GM12878 (cell line): ENCODE data around the gene MRPS21. TPM values are rescaled to one million over a fixed set of nuclear protein-coding genes. Genes with fewer than 3 reads are reported as not detected.
A peak's percentile ranks its signal among the peaks of the same experiment; 100 is the strongest.

ENCODE experiments used
- ATAC-seq: fragments of 200-7000 bp; cut with Tn5 transposase; 3 replicates; pipeline ENCODE4 v1.9.1; 2020; ENCODE audit warnings: mild to moderate bottlenecking, moderate library complexity
- BruUV-seq: library from RNA; stranded (reverse); fragments of 400-500 nt; replicated peaks from 2 replicates; lab custom pipeline; 2021; lab: Mats Ljungman, UMichigan
- CTCF ChIA-PET: fragments of 300-600 bp; sonication (Branson Sonifier 250); formaldehyde crosslinking; extraction: SDS; loops from one replicate; lab custom pipeline; 2021; ENCODE audit warnings: inconsistent platforms; lab: Yijun Ruan, JAX
- POLR2A ChIA-PET: fragments of 350-600 bp; formaldehyde crosslinking; extraction: SDS; loops from one replicate; lab custom pipeline; 2021; ENCODE audit warnings: inconsistent platforms; lab: Charles Lee
- RAD21 ChIA-PET: fragments of 300-600 bp; sonication (Branson Sonifier 250); formaldehyde crosslinking; loops from one replicate; lab custom pipeline; 2023; ENCODE audit warnings: antibody characterized with exemption; ENCODE audit not compliant: unreplicated experiment; lab: Charles Lee
- SMC1A ChIA-PET: fragments of 300-600 bp; sonication (Branson Sonifier 250); formaldehyde crosslinking; loops from one replicate; lab custom pipeline; 2023; ENCODE audit not compliant: unreplicated experiment, uncharacterized antibody; lab: Charles Lee
- DNase-seq: peaks from one replicate; pipeline ENCODE4 v3.0.0-alpha.2; 2011; ENCODE audit warnings: low read depth, low spot score
- FAIRE-seq: peaks from 3 replicates; lab custom pipeline; 2011; peaks lifted over from hg19 to GRCh38; lab: Jason Lieb, UNC
- H2AFZ ChIP-seq: 2 replicates; pipeline ENCODE4 v1.6.0; 2011; ENCODE audit warnings: low read depth, low read length, control low read depth; ENCODE audit not compliant: control insufficient read depth
- H3K27ac ChIP-seq: 2 replicates; pipeline ENCODE4 v1.5.1; 2011; ENCODE audit warnings: control low read depth; ENCODE audit not compliant: control insufficient read depth, insufficient read depth
- H3K27me3 ChIP-seq, 2 experiments: replicated peaks in 1 of 2; 2 replicates each; pipeline versions ENCODE4 v1.6.0 to v1.6.1; 2011; ENCODE audit warnings: low read length in 1 of 2; ENCODE audit not compliant: control insufficient read depth in 2 of 2, insufficient read depth in 2 of 2
- H3K36me3 ChIP-seq, 2 experiments: 2 replicates each; pipeline ENCODE4 v1.5.1; 2011; ENCODE audit warnings: low read length in 1 of 2; ENCODE audit not compliant: control insufficient read depth in 2 of 2, insufficient read depth in 2 of 2
- H3K4me1 ChIP-seq: 2 replicates; pipeline ENCODE4 v1.6.1; 2011; ENCODE audit warnings: mild to moderate bottlenecking, low read length, moderate library complexity, mixed read lengths; ENCODE audit not compliant: control insufficient read depth, insufficient read depth
- H3K4me2 ChIP-seq: 2 replicates; pipeline ENCODE4 v1.6.0; 2011; ENCODE audit warnings: control low read depth; ENCODE audit not compliant: control insufficient read depth, insufficient read depth
- H3K4me3 ChIP-seq: fragments of 200-600 bp; sonication (generic); 2 replicates; pipeline ENCODE4 v1.5.1; 2016
- H3K79me2 ChIP-seq: 2 replicates; pipeline ENCODE4 v1.6.0; 2011; ENCODE audit warnings: low read length; ENCODE audit not compliant: control insufficient read depth, insufficient read depth
- H3K9ac ChIP-seq: 2 replicates; pipeline ENCODE4 v1.8.0; 2011; ENCODE audit warnings: low read length, control low read depth, mixed read lengths; ENCODE audit not compliant: control insufficient read depth, insufficient read depth
- H3K9me3 ChIP-seq: replicated peaks from 3 replicates; pipeline ENCODE4 v1.5.1; 2011; ENCODE audit warnings: mild to moderate bottlenecking, low read length; ENCODE audit not compliant: control insufficient read depth, insufficient read depth
- H4K20me1 ChIP-seq: 2 replicates; pipeline ENCODE4 v1.6.0; 2011; ENCODE audit not compliant: control insufficient read depth, insufficient read depth
- FOXK2 ChIP-seq: fragments of 450-650 bp; IDR thresholded peaks from 2 replicates; pipeline ENCODE4 v1.6.1; 2017; ENCODE audit warnings: mild to moderate bottlenecking, moderate library complexity
- KAT2A ChIP-seq: conservative IDR thresholded peaks from 2 replicates; pipeline ENCODE4 v1.6.1; 2011; ENCODE audit warnings: low read depth, low read length; ENCODE audit not compliant: control insufficient read depth
- RAD21 ChIP-seq: IDR thresholded peaks from 2 replicates; pipeline ENCODE4 v1.6.1; 2011; ENCODE audit warnings: mild to moderate bottlenecking, low read depth, low read length, moderate library complexity; ENCODE audit not compliant: insufficient read depth
- RELA ChIP-seq: fragments of 450-650 bp; IDR thresholded peaks from 2 replicates; pipeline ENCODE4 v1.8.0; 2014; ENCODE audit warnings: borderline replicate concordance; ENCODE audit not compliant: partially characterized antibody
- SP1 ChIP-seq: IDR thresholded peaks from one replicate; pipeline ENCODE4 v1.6.1; 2011; ENCODE audit warnings: low read depth, low read length
- YBX1 ChIP-seq: fragments of 450-650 bp; IDR thresholded peaks from 2 replicates; pipeline ENCODE4 v1.6.1; 2016; ENCODE audit warnings: antibody characterized with exemption
- ZNF207 ChIP-seq: fragments of 450-650 bp; IDR thresholded peaks from 2 replicates; pipeline ENCODE4 v1.6.1; 2014; ENCODE audit warnings: antibody characterized with exemption, mild to moderate bottlenecking, borderline replicate concordance
- ZNF274 ChIP-seq: IDR thresholded peaks from one replicate; pipeline ENCODE4 v1.8.0; 2011; ENCODE audit not compliant: insufficient read length, insufficient read depth
- WGBS: methylation state at CpG from one replicate; pipeline ENCODE4 v1.1.6; 2016; ENCODE audit warnings: low lambda C conversion rate; ENCODE audit not compliant: insufficient replicate concordance, insufficient coverage; ENCODE audit errors: missing lambda C conversion rate; 5-methylcytosine and 5-hydroxymethylcytosine counted together
- in situ Hi-C: fragments of 300-500 bp; cut with MboI; formaldehyde crosslinking; loops from 9 replicates; pipeline ENCODE4 v1.14.3; 2018; ENCODE audit warnings: mixed read lengths
- intact Hi-C: fragments of 100-400 bp; cut with micrococcal nuclease; formaldehyde crosslinking; loops from one replicate; pipeline ENCODE4 v1.14.2; 2022; ENCODE audit not compliant: unreplicated experiment
- polyA plus RNA-seq, 11 experiments: library from polyadenylated mRNA; depleted of rRNA in 4 of 11; unstranded in 6 of 11; stranded (reverse) in 5 of 11; fragments of >200 nt; fragmentation: Nextera tagmentation in 4 of 11; fragmentation: Illumina TruSeq in 1 of 11; extraction: Ambion mirVana in 4 of 11; extraction: Trizol in 1 of 11; gene quantifications; 1 replicate in 1 of 11; 2 replicates in 10 of 11; pipeline versions ENCODE4 v1.2.1 to v1.2.3, GENCODE V29; 2011 to 2016; ENCODE audit warnings: inconsistent platforms in 2 of 11, missing spikeins in 2 of 11, low read depth in 1 of 11
- total RNA-seq, 4 experiments: library from RNA; depleted of rRNA in 3 of 4; stranded (reverse); fragments of >200 nt in 3 of 4; fragmentation: Illumina TruSeq in 1 of 4; extraction: Trizol in 1 of 4; gene quantifications; 2 replicates each; pipeline versions ENCODE4 v1.2.1 to v1.2.3, GENCODE V29; 2013 to 2021
- TF ChIP-seq, protein P1 (sequence below): fragments of 150-350 bp; IDR thresholded peaks from 2 replicates; pipeline ENCODE4 v1.6.1; 2016; ENCODE audit warnings: low read depth, low read length
- TF ChIP-seq, protein P2 (sequence below): fragments of 450-650 bp; IDR thresholded peaks from 2 replicates; pipeline ENCODE4 v1.6.1; 2017; ENCODE audit warnings: borderline replicate concordance

Gene MRPS21
- total and polyA plus RNA-seq, 10 of the 15 experiments (the other 5 are each of a cell fraction or from before 2014, with no cell fraction given) = 69.4 to 275 (median 103) TPM

- TF ChIP-seq, protein P1, sequence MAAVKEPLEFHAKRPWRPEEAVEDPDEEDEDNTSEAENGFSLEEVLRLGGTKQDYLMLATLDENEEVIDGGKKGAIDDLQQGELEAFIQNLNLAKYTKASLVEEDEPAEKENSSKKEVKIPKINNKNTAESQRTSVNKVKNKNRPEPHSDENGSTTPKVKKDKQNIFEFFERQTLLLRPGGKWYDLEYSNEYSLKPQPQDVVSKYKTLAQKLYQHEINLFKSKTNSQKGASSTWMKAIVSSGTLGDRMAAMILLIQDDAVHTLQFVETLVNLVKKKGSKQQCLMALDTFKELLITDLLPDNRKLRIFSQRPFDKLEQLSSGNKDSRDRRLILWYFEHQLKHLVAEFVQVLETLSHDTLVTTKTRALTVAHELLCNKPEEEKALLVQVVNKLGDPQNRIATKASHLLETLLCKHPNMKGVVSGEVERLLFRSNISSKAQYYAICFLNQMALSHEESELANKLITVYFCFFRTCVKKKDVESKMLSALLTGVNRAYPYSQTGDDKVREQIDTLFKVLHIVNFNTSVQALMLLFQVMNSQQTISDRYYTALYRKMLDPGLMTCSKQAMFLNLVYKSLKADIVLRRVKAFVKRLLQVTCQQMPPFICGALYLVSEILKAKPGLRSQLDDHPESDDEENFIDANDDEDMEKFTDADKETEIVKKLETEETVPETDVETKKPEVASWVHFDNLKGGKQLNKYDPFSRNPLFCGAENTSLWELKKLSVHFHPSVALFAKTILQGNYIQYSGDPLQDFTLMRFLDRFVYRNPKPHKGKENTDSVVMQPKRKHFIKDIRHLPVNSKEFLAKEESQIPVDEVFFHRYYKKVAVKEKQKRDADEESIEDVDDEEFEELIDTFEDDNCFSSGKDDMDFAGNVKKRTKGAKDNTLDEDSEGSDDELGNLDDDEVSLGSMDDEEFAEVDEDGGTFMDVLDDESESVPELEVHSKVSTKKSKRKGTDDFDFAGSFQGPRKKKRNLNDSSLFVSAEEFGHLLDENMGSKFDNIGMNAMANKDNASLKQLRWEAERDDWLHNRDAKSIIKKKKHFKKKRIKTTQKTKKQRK = no peak
- no peak for TF ChIP-seq ZNF207
- TF ChIP-seq SP1 = no peak
- no peak for TF ChIP-seq FOXK2
- TF ChIP-seq RAD21 = no peak
- TF ChIP-seq KAT2A = no peak
- TF ChIP-seq, protein P2, sequence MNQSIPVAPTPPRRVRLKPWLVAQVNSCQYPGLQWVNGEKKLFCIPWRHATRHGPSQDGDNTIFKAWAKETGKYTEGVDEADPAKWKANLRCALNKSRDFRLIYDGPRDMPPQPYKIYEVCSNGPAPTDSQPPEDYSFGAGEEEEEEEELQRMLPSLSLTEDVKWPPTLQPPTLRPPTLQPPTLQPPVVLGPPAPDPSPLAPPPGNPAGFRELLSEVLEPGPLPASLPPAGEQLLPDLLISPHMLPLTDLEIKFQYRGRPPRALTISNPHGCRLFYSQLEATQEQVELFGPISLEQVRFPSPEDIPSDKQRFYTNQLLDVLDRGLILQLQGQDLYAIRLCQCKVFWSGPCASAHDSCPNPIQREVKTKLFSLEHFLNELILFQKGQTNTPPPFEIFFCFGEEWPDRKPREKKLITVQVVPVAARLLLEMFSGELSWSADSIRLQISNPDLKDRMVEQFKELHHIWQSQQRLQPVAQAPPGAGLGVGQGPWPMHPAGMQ = no peak
Observed at GRCh38 chr1:150249936-150250335, 43.7 kb upstream of the MRPS21 start (continued).

DNA sequence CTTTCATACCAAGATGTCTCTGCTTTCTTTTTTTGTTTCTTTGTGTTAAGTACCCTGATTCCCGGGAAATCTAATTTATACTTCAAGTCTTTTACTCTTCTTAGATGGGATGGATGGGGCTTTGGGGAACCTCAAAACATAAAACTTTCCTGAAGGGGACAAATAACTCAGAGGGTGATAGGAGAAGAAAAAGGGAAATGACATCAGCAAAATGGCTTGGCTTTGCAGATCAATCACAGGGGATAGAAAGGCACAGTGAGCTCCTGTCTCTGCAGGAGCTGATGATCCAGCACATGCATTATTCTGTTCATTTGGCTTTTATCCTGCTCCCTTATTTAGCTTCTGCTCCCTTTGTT, 37.5 kb upstream of the MRPS21 start:
- ATAC-seq (peak; percentile 4; the same call in 1 of the 3 replicates), FAIRE-seq (no peak), DNase-seq (no peak)
- intact Hi-C loops = loop anchor here (1.0 to 10.0 kb wide), 6 partner anchors 12 to 739 kb away; partner anchors contain the start of gene FALEC
- ChIA-PET RAD21 (interaction anchor here (0.8 to 2.7 kb wide), 13 partner anchors 17 to 739 kb away, joined by 3 to 18 read pairs (median 5); partner anchors contain the start of genes C1orf54 and RPRD2), POLR2A (interaction anchor here (0.9 to 1.3 kb wide), 4 partner anchors 13 to 271 kb away, joined by 3 to 8 read pairs (median 3); partner anchors contain the start of gene APH1A), SMC1A (interaction anchor here (0.6 to 3.2 kb wide), 19 partner anchors 13 to 364 kb away, joined by 3 to 18 read pairs (median 5); partner anchors contain the start of genes APH1A and C1orf54), CTCF (interaction anchor here (0.7 to 7.5 kb wide), 41 partner anchors 9 to 740 kb away, joined by 3 to 98 read pairs (median 4); partner anchors contain the start of genes ANXA9, APH1A, C1orf54 and CIART)
- H2AFZ ChIP-seq = no peak overlapping the region
- no peaks in the 10 kb centered on the region for H3K79me2 ChIP-seq
- no peak overlapping the region for H3K9ac ChIP-seq
- WGBS = 31% methylated on average over 1 of the region's 1 CpG
- BruUV-seq = no TSS peak
- TF ChIP-seq RELA (no peak), YBX1 (no peak), ZNF274 (no peak)
- H3K36me3 ChIP-seq = no peaks in the 10 kb centered on the region
- no peaks in the 10 kb centered on the region for H4K20me1 ChIP-seq
- in situ Hi-C loops = loop anchor here (5.0 kb wide), 1 partner anchor 741 kb away; no protein-coding TSS in a partner anchor
- no peak overlapping the region; the same call in 1 of the 2 replicates for H3K4me2 ChIP-seq
- peaks cover 5% of the 10 kb centered on the region; the same call in 1 of the 2 replicates for H3K4me1 ChIP-seq
- 0 out of 2 replicates have a peak overlapping the region, but pooled peaks have one; percentile 9 for H3K4me3 ChIP-seq
- no peaks in the 10 kb centered on the region for H3K9me3 ChIP-seq
- no peaks in the 10 kb centered on the region; a peak in 2 of 4 replicates for H3K27me3 ChIP-seq
- no peak overlapping the region for H3K27ac ChIP-seq
